Measurements from ENCODE around the gene RAPGEF4. TPM values are rescaled to one million over a fixed set of nuclear protein-coding genes. Genes with fewer than 3 reads are reported as not detected.
"Not testable (repeated sequence)": the region's sequence is repeated elsewhere in the genome, so short reads cannot be mapped to it uniquely, and the experiment has no call there.

RAPGEF4 gene
- polyA plus RNA-seq, 2 donors: 1.7 to 3.1 TPM

- H3K27me3 ChIP-seq (ENCODE audit: control insufficient read depth in 1 of 2, insufficient read depth in 2 of 2, low read length in 2 of 2): no peaks in the 10 kb centered on the region
- no peaks in the 10 kb centered on the region for H3K36me3 ChIP-seq (ENCODE audit: control insufficient read depth in 2 of 2, insufficient read depth in 2 of 2, low read length in 1 of 2)
- no peaks in the 10 kb centered on the region for H3K9me3 ChIP-seq (ENCODE audit: control insufficient read depth in 2 of 2, insufficient read depth in 1 of 2, low read depth in 1 of 2, low read length in 1 of 2)
- no peak overlapping the region for H3K4me3 ChIP-seq (ENCODE audit: low read depth in 1 of 2, low read length in 2 of 2)
- WGBS, 2 donors: 80 to 85% methylated on average over 1 of the region's 1 CpG
- H3K4me1 ChIP-seq (ENCODE audit: control insufficient read depth in 2 of 2, insufficient read depth in 2 of 2, low read length in 1 of 2): no peaks in the 10 kb centered on the region
- H3K27ac ChIP-seq (ENCODE audit: low read depth in 2 of 2, low read length in 1 of 2): no peak overlapping the region
These were observed 8.3 kb downstream of the RAPGEF4 start for GRCh38 chr2:172743898-172744297.

GRCh38 chr2:172745636-172746035 is 10.0 kb downstream of the RAPGEF4 start:
- Histone ChIP-seq H3K9me3 (ENCODE audit: control insufficient read depth in 2 of 2, insufficient read depth in 1 of 2, low read depth in 1 of 2, low read length in 1 of 2) (no peaks in the 10 kb centered on the region), H3K27ac (ENCODE audit: low read depth in 2 of 2, low read length in 1 of 2) (no peak overlapping the region), H3K4me1 (ENCODE audit: control insufficient read depth in 2 of 2, insufficient read depth in 2 of 2, low read length in 1 of 2) (no peaks in the 10 kb centered on the region), H3K4me3 (ENCODE audit: low read depth in 1 of 2, low read length in 2 of 2) (no peak overlapping the region), H3K36me3 (ENCODE audit: control insufficient read depth in 2 of 2, insufficient read depth in 2 of 2, low read length in 1 of 2) (no peaks in the 10 kb centered on the region), H3K27me3 (ENCODE audit: control insufficient read depth in 1 of 2, insufficient read depth in 2 of 2, low read length in 2 of 2) (no peaks in the 10 kb centered on the region)
- 89 to 96% methylated on average over 1 of the region's 1 CpG for WGBS, 2 donors

- H3K36me3 ChIP-seq (ENCODE audit: control insufficient read depth in 2 of 2, insufficient read depth in 2 of 2, low read length in 1 of 2); H3K27me3 ChIP-seq (ENCODE audit: control insufficient read depth in 1 of 2, insufficient read depth in 2 of 2, low read length in 2 of 2); H3K9me3 ChIP-seq (ENCODE audit: control insufficient read depth in 2 of 2, insufficient read depth in 1 of 2, low read depth in 1 of 2, low read length in 1 of 2); H3K4me3 ChIP-seq (ENCODE audit: low read depth in 1 of 2, low read length in 2 of 2); H3K27ac ChIP-seq (ENCODE audit: low read depth in 2 of 2, low read length in 1 of 2); H3K4me1 ChIP-seq (ENCODE audit: control insufficient read depth in 2 of 2, insufficient read depth in 2 of 2, low read length in 1 of 2): not testable (repeated sequence)
- WGBS, 2 donors: 87 to 91% methylated on average over 2 of the region's 2 CpGs
These were observed 12.9 kb downstream of the RAPGEF4 start for GRCh38 chr2:172748543-172748942.

GRCh38 chr2:172749388-172749787 is 13.7 kb downstream of the RAPGEF4 start:
- no peaks in the 10 kb centered on the region for H3K36me3 ChIP-seq (ENCODE audit: control insufficient read depth in 2 of 2, insufficient read depth in 2 of 2, low read length in 1 of 2)
- no peaks in the 10 kb centered on the region for H3K27me3 ChIP-seq (ENCODE audit: control insufficient read depth in 1 of 2, insufficient read depth in 2 of 2, low read length in 2 of 2)
- H3K4me3 ChIP-seq (ENCODE audit: low read depth in 1 of 2, low read length in 2 of 2): no peak overlapping the region
- no peaks in the 10 kb centered on the region for H3K9me3 ChIP-seq (ENCODE audit: control insufficient read depth in 2 of 2, insufficient read depth in 1 of 2, low read depth in 1 of 2, low read length in 1 of 2)
- H3K27ac ChIP-seq (ENCODE audit: low read depth in 2 of 2, low read length in 1 of 2): no peak overlapping the region
- WGBS, 2 donors: 74 to 77% methylated on average over 6 of the region's 6 CpGs
- no peaks in the 10 kb centered on the region for H3K4me1 ChIP-seq (ENCODE audit: control insufficient read depth in 2 of 2, insufficient read depth in 2 of 2, low read length in 1 of 2)

- Histone ChIP-seq H3K27ac (ENCODE audit: low read depth in 2 of 2, low read length in 1 of 2) (no peak overlapping the region), H3K4me3 (ENCODE audit: low read depth in 1 of 2, low read length in 2 of 2) (no peak overlapping the region), H3K9me3 (ENCODE audit: control insufficient read depth in 2 of 2, insufficient read depth in 1 of 2, low read depth in 1 of 2, low read length in 1 of 2) (no peaks in the 10 kb centered on the region), H3K4me1 (ENCODE audit: control insufficient read depth in 2 of 2, insufficient read depth in 2 of 2, low read length in 1 of 2) (no peaks in the 10 kb centered on the region), H3K36me3 (ENCODE audit: control insufficient read depth in 2 of 2, insufficient read depth in 2 of 2, low read length in 1 of 2) (no peaks in the 10 kb centered on the region), H3K27me3 (ENCODE audit: control insufficient read depth in 1 of 2, insufficient read depth in 2 of 2, low read length in 2 of 2) (no peaks in the 10 kb centered on the region)
- 34 to 42% methylated on average over 2 of the region's 2 CpGs for WGBS, 2 donors
These were observed 15.9 kb downstream of the RAPGEF4 start for GRCh38 chr2:172751564-172751963.

- H3K4me3 ChIP-seq (ENCODE audit: low read depth in 1 of 2, low read length in 2 of 2): no peak overlapping the region
- 81 to 83% methylated on average over 3 of the region's 3 CpGs for WGBS, 2 donors
- no peak overlapping the region for H3K27ac ChIP-seq (ENCODE audit: low read depth in 2 of 2, low read length in 1 of 2)
- H3K4me1 ChIP-seq (ENCODE audit: control insufficient read depth in 2 of 2, insufficient read depth in 2 of 2, low read length in 1 of 2): no peaks in the 10 kb centered on the region
- H3K9me3 ChIP-seq (ENCODE audit: control insufficient read depth in 2 of 2, insufficient read depth in 1 of 2, low read depth in 1 of 2, low read length in 1 of 2): no peaks in the 10 kb centered on the region
- no peaks in the 10 kb centered on the region for H3K36me3 ChIP-seq (ENCODE audit: control insufficient read depth in 2 of 2, insufficient read depth in 2 of 2, low read length in 1 of 2)
- no peaks in the 10 kb centered on the region for H3K27me3 ChIP-seq (ENCODE audit: control insufficient read depth in 1 of 2, insufficient read depth in 2 of 2, low read length in 2 of 2)
These were observed 18.0 kb downstream of the RAPGEF4 start for GRCh38 chr2:172753610-172754009.

- Histone ChIP-seq H3K27me3 (ENCODE audit: control insufficient read depth in 1 of 2, insufficient read depth in 2 of 2, low read length in 2 of 2) (no peaks in the 10 kb centered on the region), H3K9me3 (ENCODE audit: control insufficient read depth in 2 of 2, insufficient read depth in 1 of 2, low read depth in 1 of 2, low read length in 1 of 2) (no peaks in the 10 kb centered on the region), H3K36me3 (ENCODE audit: control insufficient read depth in 2 of 2, insufficient read depth in 2 of 2, low read length in 1 of 2) (no peaks in the 10 kb centered on the region), H3K4me1 (ENCODE audit: control insufficient read depth in 2 of 2, insufficient read depth in 2 of 2, low read length in 1 of 2) (no peaks in the 10 kb centered on the region), H3K27ac (ENCODE audit: low read depth in 2 of 2, low read length in 1 of 2) (no peak overlapping the region), H3K4me3 (ENCODE audit: low read depth in 1 of 2, low read length in 2 of 2) (no peak overlapping the region)
- WGBS, 2 donors: 78 to 95% methylated on average over 2 of the region's 2 CpGs
These were observed 23.8 kb downstream of the RAPGEF4 start for GRCh38 chr2:172759441-172759840.

GRCh38 chr2:172761306-172761705 is 25.7 kb downstream of the RAPGEF4 start:
- Histone ChIP-seq H3K4me1 (ENCODE audit: control insufficient read depth in 2 of 2, insufficient read depth in 2 of 2, low read length in 1 of 2) (no peaks in the 10 kb centered on the region), H3K27ac (ENCODE audit: low read depth in 2 of 2, low read length in 1 of 2) (no peak overlapping the region), H3K4me3 (ENCODE audit: low read depth in 1 of 2, low read length in 2 of 2) (no peak overlapping the region), H3K36me3 (ENCODE audit: control insufficient read depth in 2 of 2, insufficient read depth in 2 of 2, low read length in 1 of 2) (no peaks in the 10 kb centered on the region), H3K9me3 (ENCODE audit: control insufficient read depth in 2 of 2, insufficient read depth in 1 of 2, low read depth in 1 of 2, low read length in 1 of 2) (no peaks in the 10 kb centered on the region), H3K27me3 (ENCODE audit: control insufficient read depth in 1 of 2, insufficient read depth in 2 of 2, low read length in 2 of 2) (peaks cover 0 to 3% of the 10 kb centered on the region in 2 donors)
- 96 to 97% methylated on average over 4 of the region's 4 CpGs for WGBS, 2 donors

GRCh38 chr2:172762574-172762973 is 26.9 kb downstream of the RAPGEF4 start:
- H3K4me1 ChIP-seq (ENCODE audit: control insufficient read depth in 2 of 2, insufficient read depth in 2 of 2, low read length in 1 of 2): no peaks in the 10 kb centered on the region
- no peak overlapping the region for H3K4me3 ChIP-seq (ENCODE audit: low read depth in 1 of 2, low read length in 2 of 2)
- H3K27ac ChIP-seq (ENCODE audit: low read depth in 2 of 2, low read length in 1 of 2): no peak overlapping the region
- WGBS, 2 donors: 56 to 77% methylated on average over 2 of the region's 2 CpGs
- no peaks in the 10 kb centered on the region for H3K36me3 ChIP-seq (ENCODE audit: control insufficient read depth in 2 of 2, insufficient read depth in 2 of 2, low read length in 1 of 2)
- no peaks in the 10 kb centered on the region for H3K9me3 ChIP-seq (ENCODE audit: control insufficient read depth in 2 of 2, insufficient read depth in 1 of 2, low read depth in 1 of 2, low read length in 1 of 2)
- peaks cover 0 to 3% of the 10 kb centered on the region in 2 donors for H3K27me3 ChIP-seq (ENCODE audit: control insufficient read depth in 1 of 2, insufficient read depth in 2 of 2, low read length in 2 of 2)

- Histone ChIP-seq H3K27ac (ENCODE audit: low read depth in 2 of 2, low read length in 1 of 2) (no peak overlapping the region), H3K4me1 (ENCODE audit: control insufficient read depth in 2 of 2, insufficient read depth in 2 of 2, low read length in 1 of 2) (no peaks in the 10 kb centered on the region), H3K4me3 (ENCODE audit: low read depth in 1 of 2, low read length in 2 of 2) (no peak overlapping the region), H3K27me3 (ENCODE audit: control insufficient read depth in 1 of 2, insufficient read depth in 2 of 2, low read length in 2 of 2) (peaks cover 0 to 3% of the 10 kb centered on the region in 2 donors), H3K36me3 (ENCODE audit: control insufficient read depth in 2 of 2, insufficient read depth in 2 of 2, low read length in 1 of 2) (no peaks in the 10 kb centered on the region), H3K9me3 (ENCODE audit: control insufficient read depth in 2 of 2, insufficient read depth in 1 of 2, low read depth in 1 of 2, low read length in 1 of 2) (no peaks in the 10 kb centered on the region)
- WGBS, 2 donors: 75 to 77% methylated on average over 2 of the region's 2 CpGs
These were observed 27.4 kb downstream of the RAPGEF4 start for GRCh38 chr2:172763079-172763478.

All from esophagus (tissue), 2 donors.